GM06990 (cell line): ENCODE data around the gene MMP13.

Experiments used
- DNase-seq: peaks from one replicate; pipeline ENCODE4 v3.0.0-alpha.2; 2011; ENCODE audit not compliant: insufficient read length; ENCODE audit errors: extremely low read depth
- H3K27me3 ChIP-seq: replicated peaks from 2 replicates; pipeline ENCODE4 v1.6.0; 2011; ENCODE audit warnings: low read length; ENCODE audit not compliant: control insufficient read depth, insufficient read depth
- H3K36me3 ChIP-seq: 2 replicates; pipeline ENCODE4 v1.5.1; 2011; ENCODE audit warnings: low read length; ENCODE audit not compliant: control insufficient read depth, insufficient read depth
- H3K4me3 ChIP-seq: replicated peaks from 2 replicates; pipeline ENCODE4 v1.5.1; 2011; ENCODE audit warnings: low read depth, mild to moderate bottlenecking, control low read depth, low read length
- CTCF ChIP-seq: IDR thresholded peaks from 2 replicates; pipeline ENCODE4 v1.5.1; 2011; ENCODE audit warnings: low read length, control low read depth, mild to moderate bottlenecking, inconsistent platforms; ENCODE audit not compliant: insufficient read depth, poor library complexity, severe bottlenecking

Gene MMP13

GRCh38 chr11:102950622-102951081 lies 4.9 kb downstream of the MMP13 start:
- TF ChIP-seq CTCF: no peak
- Histone ChIP-seq H3K4me3 (no peak overlapping the region), H3K27me3 (no peaks in the 10 kb centered on the region), H3K36me3 (no peaks in the 10 kb centered on the region)
- no peak for DNase-seq

- no peak for DNase-seq
- Histone ChIP-seq H3K4me3 (no peak overlapping the region), H3K36me3 (no peaks in the 10 kb centered on the region), H3K27me3 (no peaks in the 10 kb centered on the region; the same call in 1 of the 2 replicates)
- TF ChIP-seq CTCF: no peak
These were observed 9.3 kb downstream of the MMP13 start for GRCh38 chr11:102946237-102946636.

GRCh38 chr11:102940714-102941588 lies 14.6 kb downstream of the MMP13 start:
- peak; percentile 70 for TF ChIP-seq CTCF
- no peaks in the 10 kb centered on the region; the same call in 1 of the 2 replicates for H3K27me3 ChIP-seq
- no peak for DNase-seq
- H3K36me3 ChIP-seq: no peaks in the 10 kb centered on the region
- no peak overlapping the region for H3K4me3 ChIP-seq

GRCh38 chr11:102936864-102937509 lies 18.5 kb downstream of the MMP13 start:
- Histone ChIP-seq H3K4me3 (no peak overlapping the region), H3K27me3 (no peaks in the 10 kb centered on the region), H3K36me3 (no peaks in the 10 kb centered on the region)
- TF ChIP-seq CTCF: no peak
- no peak for DNase-seq

- H3K27me3 ChIP-seq: 0 out of 2 replicates have a peak, but pooled peaks cover 2% of the 10 kb centered on the region
- TF ChIP-seq CTCF: peak; percentile 10
- no peak for DNase-seq
- no peak overlapping the region for H3K4me3 ChIP-seq
- H3K36me3 ChIP-seq: no peaks in the 10 kb centered on the region
These were observed 20.0 kb downstream of the MMP13 start for GRCh38 chr11:102935514-102935913.
